Activated naive CD4-positive, alpha-beta T cell treated with anti-CD3 and anti-CD28 coated beads, Interleukin-2, amount 10 ng/mL, durations not matched to agents 7 days and 5 days (primary cell): ENCODE results near the gene RNF208.

Experiments
- CTCF ChIA-PET: fragments of 350-600 bp; sonication (Branson Sonifier 250); formaldehyde crosslinking; loops from one replicate; lab custom pipeline; 2021; ENCODE audit warnings: antibody characterized with exemption; lab: Charles Lee
- DNase-seq: peaks from one replicate; pipeline ENCODE4 v3.0.0-alpha.2; 2020
- H3K27ac Mint-ChIP-seq: one replicate; pipeline ENCODE4 v1.8.0; 2021; ENCODE audit warnings: mild to moderate bottlenecking, moderate library complexity, mixed read lengths
- H3K27me3 Mint-ChIP-seq: one replicate; pipeline ENCODE4 v1.8.0; 2021; ENCODE audit warnings: mild to moderate bottlenecking, mixed read lengths
- H3K36me3 Mint-ChIP-seq: one replicate; pipeline ENCODE4 v1.8.0; 2021; ENCODE audit warnings: mixed read lengths
- H3K4me1 Mint-ChIP-seq: one replicate; pipeline ENCODE4 v1.8.0; 2021; ENCODE audit warnings: mixed read lengths
- H3K4me3 Mint-ChIP-seq: one replicate; pipeline ENCODE4 v1.8.0; 2021; ENCODE audit warnings: mild to moderate bottlenecking, moderate library complexity, mixed read lengths
- H3K9me3 Mint-ChIP-seq: one replicate; pipeline ENCODE4 v1.8.0; 2021; ENCODE audit warnings: mixed read lengths

Gene RNF208

GRCh38 chr9:137211532-137211931 lies 10.5 kb downstream of the RNF208 start:
- H3K27me3 Mint-ChIP-seq: no peaks in the 10 kb centered on the region
- no peak overlapping the region for H3K4me3 Mint-ChIP-seq
- CTCF ChIA-PET: no interaction called here
- H3K4me1 Mint-ChIP-seq: peaks cover 12% of the 10 kb centered on the region
- peaks cover 18% of the 10 kb centered on the region for H3K36me3 Mint-ChIP-seq
- DNase-seq: no peak
- H3K27ac Mint-ChIP-seq: no peak overlapping the region
- no peaks in the 10 kb centered on the region for H3K9me3 Mint-ChIP-seq

- peak overlapping the region; percentile 92 for H3K4me3 Mint-ChIP-seq
- peaks cover 19% of the 10 kb centered on the region for H3K36me3 Mint-ChIP-seq
- peak overlapping the region; percentile 83 for H3K27ac Mint-ChIP-seq
- no peaks in the 10 kb centered on the region for H3K9me3 Mint-ChIP-seq
- CTCF ChIA-PET: interaction anchor here (0.7 kb wide), 1 partner anchor 30 kb away, joined by 5 read pairs; no protein-coding TSS in a partner anchor
- H3K27me3 Mint-ChIP-seq: no peaks in the 10 kb centered on the region
- peaks cover 46% of the 10 kb centered on the region for H3K4me1 Mint-ChIP-seq
- no peak for DNase-seq
Measured at GRCh38 chr9:137206602-137207001, 15.4 kb downstream of the RNF208 start.

- Mint-ChIP-seq H3K9me3 (no peaks in the 10 kb centered on the region), H3K27me3 (no peaks in the 10 kb centered on the region), H3K27ac (peak within 1 kb of the TSS; percentile 92), H3K4me1 (peaks cover 54% of the 10 kb centered on the region), H3K4me3 (peak within 1 kb of the TSS; percentile 92), H3K36me3 (peaks cover 19% of the 10 kb centered on the region)
- CTCF ChIA-PET: interaction anchor here (1.0 to 1.8 kb wide), 4 partner anchors 8 to 137 kb away, joined by 3 to 4 read pairs (median 4); no protein-coding TSS in a partner anchor
- peak; percentile 96 for DNase-seq
Measured at GRCh38 chr9:137205126-137206069, 16.6 kb downstream of the RNF208 start, which contains the start of the genes NDOR1 and TMEM203. TSS of gene NDOR1 (plus strand) at chr9:137205700. CDS start at chr9:137205778, 78 bp downstream. TSS of gene TMEM203 (minus strand) at chr9:137205648. CDS start at chr9:137205414, 234 bp downstream.

- Mint-ChIP-seq H3K4me1 (peaks cover 54% of the 10 kb centered on the region), H3K27ac (peak overlapping the region; percentile 92), H3K36me3 (peaks cover 16% of the 10 kb centered on the region), H3K27me3 (peaks cover under 1% of the 10 kb centered on the region), H3K9me3 (no peaks in the 10 kb centered on the region), H3K4me3 (peak overlapping the region; percentile 92)
- CTCF ChIA-PET: interaction anchor here (1.0 to 1.8 kb wide), 4 partner anchors 9 to 136 kb away, joined by 3 to 4 read pairs (median 4); no protein-coding TSS in a partner anchor
- no peak for DNase-seq
Measured at GRCh38 chr9:137204731-137205125, 17.3 kb downstream of the RNF208 start.

GRCh38 chr9:137202966-137203365 lies 19.1 kb downstream of the RNF208 start:
- Mint-ChIP-seq H3K27ac (no peak overlapping the region), H3K36me3 (peaks cover 10% of the 10 kb centered on the region), H3K27me3 (peaks cover 9% of the 10 kb centered on the region), H3K9me3 (no peaks in the 10 kb centered on the region), H3K4me1 (peaks cover 61% of the 10 kb centered on the region), H3K4me3 (no peak overlapping the region)
- CTCF ChIA-PET: interaction anchor here (1.1 to 1.5 kb wide), 2 partner anchors 24 to 134 kb away, joined by 3 to 4 read pairs; partner anchors contain the start of gene RNF224
- no peak for DNase-seq

- CTCF ChIA-PET: interaction anchor here (0.5 to 1.5 kb wide), 5 partner anchors 12 to 595 kb away, joined by 3 to 5 read pairs (median 3); no protein-coding TSS in a partner anchor
- Mint-ChIP-seq H3K27me3 (peaks cover 11% of the 10 kb centered on the region), H3K36me3 (peaks cover 3% of the 10 kb centered on the region), H3K4me3 (peak overlapping the region; percentile 80), H3K4me1 (peaks cover 47% of the 10 kb centered on the region), H3K27ac (peak overlapping the region; percentile 81), H3K9me3 (no peaks in the 10 kb centered on the region)
- no peak for DNase-seq
Measured at GRCh38 chr9:137201205-137201868, 20.7 kb downstream of the RNF208 start.

GRCh38 chr9:137200311-137201204 lies 21.5 kb downstream of the RNF208 start, which contains the start of gene TPRN:
TSS of gene TPRN (minus strand) at chr9:137200741. CDS start at chr9:137200711, 30 bp downstream.
- Mint-ChIP-seq H3K27me3 (peaks cover 11% of the 10 kb centered on the region), H3K36me3 (peaks cover 3% of the 10 kb centered on the region), H3K27ac (peak within 1 kb of the TSS; percentile 81), H3K9me3 (no peaks in the 10 kb centered on the region), H3K4me1 (peaks cover 39% of the 10 kb centered on the region), H3K4me3 (peak within 1 kb of the TSS; percentile 80)
- DNase-seq: peak; percentile 99
- CTCF ChIA-PET: interaction anchor here (0.5 to 1.5 kb wide), 5 partner anchors 11 to 594 kb away, joined by 3 to 5 read pairs (median 3); no protein-coding TSS in a partner anchor

GRCh38 chr9:137199411-137200121 lies 22.5 kb downstream of the RNF208 start:
- Mint-ChIP-seq H3K27ac (peak overlapping the region; percentile 60), H3K36me3 (peaks cover 3% of the 10 kb centered on the region)
- CTCF ChIA-PET: interaction anchor here (1.5 kb wide), 1 partner anchor 11 kb away, joined by 4 read pairs; no protein-coding TSS in a partner anchor

GRCh38 chr9:137198902-137199283 lies 23.1 kb downstream of the RNF208 start:
- peak overlapping the region; percentile 41 for H3K4me3 Mint-ChIP-seq

More at GRCh38 chr9:137199411-137200121, 22.5 kb downstream of the RNF208 start:
- peak overlapping the region; percentile 77 for H3K4me3 Mint-ChIP-seq
- no peaks in the 10 kb centered on the region for H3K9me3 Mint-ChIP-seq
- peaks cover 35% of the 10 kb centered on the region for H3K4me1 Mint-ChIP-seq
- DNase-seq: peak; percentile 34
- peaks cover 11% of the 10 kb centered on the region for H3K27me3 Mint-ChIP-seq

GRCh38 chr9:137198051-137198901 lies 23.8 kb downstream of the RNF208 start:
- H3K9me3 Mint-ChIP-seq: no peaks in the 10 kb centered on the region
- peaks cover 11% of the 10 kb centered on the region for H3K27me3 Mint-ChIP-seq
- H3K27ac Mint-ChIP-seq: no peak overlapping the region
- H3K36me3 Mint-ChIP-seq: peaks cover 3% of the 10 kb centered on the region
- no peak for DNase-seq
- H3K4me3 Mint-ChIP-seq: peak overlapping the region; percentile 41
- CTCF ChIA-PET: interaction anchor here (1.5 kb wide), 1 partner anchor 9 kb away, joined by 4 read pairs; no protein-coding TSS in a partner anchor
- peaks cover 24% of the 10 kb centered on the region for H3K4me1 Mint-ChIP-seq

More at GRCh38 chr9:137198902-137199283, 23.1 kb downstream of the RNF208 start:
- Mint-ChIP-seq H3K27ac (no peak overlapping the region), H3K36me3 (peaks cover 3% of the 10 kb centered on the region), H3K4me1 (peaks cover 29% of the 10 kb centered on the region), H3K27me3 (peaks cover 11% of the 10 kb centered on the region), H3K9me3 (no peaks in the 10 kb centered on the region)
- DNase-seq: no peak
- CTCF ChIA-PET: interaction anchor here (1.5 kb wide), 1 partner anchor 10 kb away, joined by 4 read pairs; no protein-coding TSS in a partner anchor

- Mint-ChIP-seq H3K27ac (no peak overlapping the region), H3K27me3 (peaks cover 11% of the 10 kb centered on the region), H3K4me3 (no peak overlapping the region), H3K9me3 (no peaks in the 10 kb centered on the region), H3K36me3 (peaks cover 5% of the 10 kb centered on the region), H3K4me1 (peaks cover 12% of the 10 kb centered on the region)
- CTCF ChIA-PET: no interaction called here
- no peak for DNase-seq
Measured at GRCh38 chr9:137195525-137196220, 26.4 kb downstream of the RNF208 start.
